Gastroesophageal sphincter (tissue), 3 donors: Measurements from ENCODE around the gene NOSIP.

Source experiments
- CTCF ChIP-seq, 4 experiments: fragments of 200-600 bp in 2 of 4; fragments of 450-650 bp in 2 of 4; sonication (generic) in 1 of 4; IDR thresholded peaks; one replicate each; pipeline ENCODE4 v1.5.1; 2017 to 2019; ENCODE audit warnings: antibody characterized with exemption in 4 of 4, mild to moderate bottlenecking in 2 of 4, moderate library complexity in 2 of 4
- EP300 ChIP-seq: sonication (generic); formaldehyde crosslinking; IDR thresholded peaks from one replicate; pipeline ENCODE4 v1.6.1; 2017; ENCODE audit warnings: antibody characterized with exemption, mild to moderate bottlenecking
- POLR2A ChIP-seq, 2 donors: fragments of 450-650 bp; IDR thresholded peaks; one replicate each; pipeline ENCODE4 v1.6.1; 2017; ENCODE audit warnings: antibody characterized with exemption in 2 of 2, mild to moderate bottlenecking in 2 of 2, moderate library complexity in 1 of 2
- POLR2AphosphoS5 ChIP-seq: sonication (generic); formaldehyde crosslinking; IDR thresholded peaks from one replicate; pipeline ENCODE4 v1.6.1; 2017; ENCODE audit warnings: antibody characterized with exemption

DNA sequence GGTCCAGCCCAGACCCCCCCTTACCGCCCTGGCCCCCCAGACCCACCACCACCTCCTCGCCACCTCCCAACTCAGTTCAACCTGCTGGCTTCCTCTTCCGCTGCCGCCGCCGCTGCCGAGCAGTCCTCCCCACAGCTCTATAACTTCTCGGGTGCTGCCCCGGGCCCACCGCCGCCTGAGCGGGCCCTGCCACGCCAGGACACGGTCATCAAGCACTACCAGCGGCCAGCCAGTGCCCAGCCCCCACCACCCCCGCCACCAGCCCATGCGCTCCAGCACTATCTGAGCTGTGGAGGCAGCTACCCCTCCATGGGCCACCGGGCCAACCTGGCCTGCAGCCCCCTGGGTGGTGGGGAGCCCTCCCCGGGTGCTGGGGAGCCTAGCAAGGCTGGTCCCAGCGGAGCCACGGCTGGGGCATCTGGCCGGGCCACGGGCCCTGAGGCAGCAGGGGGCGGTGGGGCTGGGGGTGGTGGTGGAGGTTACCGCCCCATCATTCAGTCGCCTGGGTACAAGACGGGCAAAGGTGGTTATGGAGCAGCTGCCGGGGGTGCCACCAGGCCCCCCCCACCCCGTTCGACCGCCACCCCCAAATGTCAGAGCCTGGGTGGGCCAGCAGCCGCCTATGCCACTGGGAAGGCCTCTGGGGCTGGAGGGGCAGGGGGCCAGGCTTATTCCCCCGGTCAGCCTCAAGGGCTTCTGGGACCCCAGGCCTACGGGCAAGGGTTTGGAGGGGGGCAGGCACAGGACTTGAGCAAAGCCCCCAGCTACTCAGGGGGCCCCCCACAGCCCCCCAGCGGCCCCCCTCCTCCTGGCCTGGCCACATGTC, 14.8 kb upstream of the NOSIP start:
- TF ChIP-seq EP300 (no peak), POLR2A (IDR thresholded peaks at IDR 0.05) (no peak), CTCF (IDR thresholded peaks at IDR 0.05) (no peak), POLR2AphosphoS5 (no peak)
